ENCODE results near the gene HECTD4. TPM values are rescaled to one million over a fixed set of nuclear protein-coding genes. Genes with fewer than 3 reads are reported as not detected.

Gene HECTD4
- total RNA-seq, 1 experiment from 2014 or later: 54.5 TPM

DNA sequence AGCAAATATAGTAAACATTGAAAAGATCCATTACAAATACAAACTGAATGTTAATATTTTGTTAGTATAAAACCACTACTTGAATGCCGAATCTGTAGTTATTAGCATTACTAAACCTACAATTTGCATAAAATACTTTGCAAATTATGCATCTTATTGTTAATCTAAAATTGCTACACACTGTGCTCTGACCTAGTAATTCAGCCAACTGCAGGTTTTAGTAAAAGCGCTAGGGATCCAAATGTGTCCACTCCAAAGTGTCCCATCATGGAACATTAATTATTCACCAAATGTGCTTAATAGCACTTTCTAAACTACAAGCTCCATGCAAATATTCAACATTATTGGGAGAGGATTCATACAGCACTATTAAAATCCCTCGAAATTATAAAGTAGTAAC lies 14.3 kb downstream of the HECTD4 start:
- no TSS peak for BruUV-seq (replicated peaks)
- DNase-seq: no peak
- H3K4me1 ChIP-seq: peaks cover 7% of the 10 kb centered on the region
- no peak overlapping the region for H3K27ac Mint-ChIP-seq (ENCODE audit: unreplicated experiment)
- H3K4me3 Mint-ChIP-seq (ENCODE audit: unreplicated experiment): no peak overlapping the region
- no peaks in the 10 kb centered on the region for H3K9me3 ChIP-seq
- intact Hi-C loops (cut with micrococcal nuclease; ENCODE audit: unreplicated experiment): no loop called here
- ChIA-PET POLR2A (no interaction called here), CTCF (no interaction called here)
- TF ChIP-seq, protein P1, sequence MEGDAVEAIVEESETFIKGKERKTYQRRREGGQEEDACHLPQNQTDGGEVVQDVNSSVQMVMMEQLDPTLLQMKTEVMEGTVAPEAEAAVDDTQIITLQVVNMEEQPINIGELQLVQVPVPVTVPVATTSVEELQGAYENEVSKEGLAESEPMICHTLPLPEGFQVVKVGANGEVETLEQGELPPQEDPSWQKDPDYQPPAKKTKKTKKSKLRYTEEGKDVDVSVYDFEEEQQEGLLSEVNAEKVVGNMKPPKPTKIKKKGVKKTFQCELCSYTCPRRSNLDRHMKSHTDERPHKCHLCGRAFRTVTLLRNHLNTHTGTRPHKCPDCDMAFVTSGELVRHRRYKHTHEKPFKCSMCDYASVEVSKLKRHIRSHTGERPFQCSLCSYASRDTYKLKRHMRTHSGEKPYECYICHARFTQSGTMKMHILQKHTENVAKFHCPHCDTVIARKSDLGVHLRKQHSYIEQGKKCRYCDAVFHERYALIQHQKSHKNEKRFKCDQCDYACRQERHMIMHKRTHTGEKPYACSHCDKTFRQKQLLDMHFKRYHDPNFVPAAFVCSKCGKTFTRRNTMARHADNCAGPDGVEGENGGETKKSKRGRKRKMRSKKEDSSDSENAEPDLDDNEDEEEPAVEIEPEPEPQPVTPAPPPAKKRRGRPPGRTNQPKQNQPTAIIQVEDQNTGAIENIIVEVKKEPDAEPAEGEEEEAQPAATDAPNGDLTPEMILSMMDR (IDR thresholded peaks at IDR 0.05; ENCODE audit: insufficient read depth in 1 of 2, low read depth in 1 of 2, low read length in 1 of 2, severe bottlenecking in 1 of 2, unreplicated experiment in 1 of 2): no peak
- H3K27me3 Mint-ChIP-seq (ENCODE audit: insufficient read depth, unreplicated experiment): no peaks in the 10 kb centered on the region
- H3K36me3 Mint-ChIP-seq (ENCODE audit: insufficient read depth, unreplicated experiment): no peaks in the 10 kb centered on the region
- no peak overlapping the region for H3K4me3 ChIP-seq (ENCODE audit: low read depth, low read length)
- H3K27me3 ChIP-seq (replicated peaks; ENCODE audit: control insufficient read depth, insufficient read depth, low read length): no peaks in the 10 kb centered on the region
- no peaks in the 10 kb centered on the region for H3K9me3 Mint-ChIP-seq (ENCODE audit: unreplicated experiment)
- no peaks in the 10 kb centered on the region for H3K36me3 ChIP-seq (ENCODE audit: control insufficient read depth, insufficient read depth, low read length)
- peaks cover 6% of the 10 kb centered on the region for H3K4me1 Mint-ChIP-seq (ENCODE audit: low read depth, unreplicated experiment)

DNA sequence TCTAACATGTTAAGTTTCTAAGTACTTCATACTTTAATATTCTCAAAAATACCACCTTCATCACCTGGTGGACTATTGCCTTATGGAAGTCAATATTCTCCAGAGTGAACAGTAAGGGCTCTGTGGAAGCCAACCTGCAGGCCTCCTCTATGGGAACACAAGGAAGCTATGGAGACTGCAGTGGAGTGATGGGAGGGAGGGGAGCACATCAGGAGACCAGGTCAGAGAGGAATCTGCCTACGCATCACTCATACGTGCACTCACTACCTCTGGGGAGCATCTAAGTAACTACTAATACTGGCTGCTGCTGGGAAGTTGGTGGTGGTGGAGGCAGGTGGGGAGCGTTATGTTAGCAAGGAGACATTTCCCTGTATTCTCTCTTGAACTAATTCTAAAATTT lies 19.9 kb downstream of the HECTD4 start:
- no peaks in the 10 kb centered on the region for H3K27me3 Mint-ChIP-seq (ENCODE audit: insufficient read depth, unreplicated experiment)
- intact Hi-C loops (cut with micrococcal nuclease; ENCODE audit: unreplicated experiment): no loop called here
- H3K27me3 ChIP-seq (replicated peaks; ENCODE audit: control insufficient read depth, insufficient read depth, low read length): no peaks in the 10 kb centered on the region
- H3K4me1 ChIP-seq: no peaks in the 10 kb centered on the region
- H3K4me1 Mint-ChIP-seq (ENCODE audit: low read depth, unreplicated experiment): no peaks in the 10 kb centered on the region
- no peak overlapping the region for H3K4me3 ChIP-seq (ENCODE audit: low read depth, low read length)
- H3K9me3 Mint-ChIP-seq (ENCODE audit: unreplicated experiment): no peaks in the 10 kb centered on the region
- H3K36me3 Mint-ChIP-seq (ENCODE audit: insufficient read depth, unreplicated experiment): peaks cover under 1% of the 10 kb centered on the region
- no peaks in the 10 kb centered on the region for H3K36me3 ChIP-seq (ENCODE audit: control insufficient read depth, insufficient read depth, low read length)
- DNase-seq: no peak
- no peaks in the 10 kb centered on the region for H3K9me3 ChIP-seq
- BruUV-seq (replicated peaks): no TSS peak
- POLR2A ChIA-PET: no interaction called here
- no peak overlapping the region for H3K4me3 Mint-ChIP-seq (ENCODE audit: unreplicated experiment)
- TF ChIP-seq, protein P1 (IDR thresholded peaks at IDR 0.05; ENCODE audit: insufficient read depth in 1 of 2, low read depth in 1 of 2, low read length in 1 of 2, severe bottlenecking in 1 of 2, unreplicated experiment in 1 of 2): no peak
- CTCF ChIA-PET: no interaction called here
- H3K27ac Mint-ChIP-seq (ENCODE audit: unreplicated experiment): no peak overlapping the region

DNA sequence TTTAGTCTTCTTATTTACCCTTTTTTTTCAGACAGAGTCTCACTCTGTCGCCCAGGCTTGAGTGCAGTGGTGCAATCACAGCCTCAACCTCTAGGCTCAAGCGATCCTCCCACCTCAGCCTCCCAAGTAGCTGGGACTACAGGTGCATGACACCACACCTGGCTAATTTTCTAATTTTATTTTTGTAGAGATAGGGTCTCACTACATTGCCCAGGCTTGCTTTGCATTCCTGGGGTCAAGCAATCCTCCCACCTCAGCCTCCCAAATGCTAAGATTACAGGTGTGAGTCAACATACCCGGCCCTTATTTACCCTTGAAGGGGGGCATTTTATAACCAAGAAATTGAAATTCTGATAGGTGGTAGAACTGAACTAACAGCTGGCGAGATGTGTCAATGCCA lies 21.0 kb downstream of the HECTD4 start:
- H3K4me1 ChIP-seq: no peaks in the 10 kb centered on the region
- H3K9me3 Mint-ChIP-seq (ENCODE audit: unreplicated experiment): no peaks in the 10 kb centered on the region
- intact Hi-C loops (cut with micrococcal nuclease; ENCODE audit: unreplicated experiment): no loop called here
- H3K4me1 Mint-ChIP-seq (ENCODE audit: low read depth, unreplicated experiment): no peaks in the 10 kb centered on the region
- TF ChIP-seq, protein P1 (IDR thresholded peaks at IDR 0.05; ENCODE audit: insufficient read depth in 1 of 2, low read depth in 1 of 2, low read length in 1 of 2, severe bottlenecking in 1 of 2, unreplicated experiment in 1 of 2): no peak
- POLR2A ChIA-PET: no interaction called here
- no peak for DNase-seq
- H3K27me3 ChIP-seq (replicated peaks; ENCODE audit: control insufficient read depth, insufficient read depth, low read length): no peaks in the 10 kb centered on the region
- H3K4me3 Mint-ChIP-seq (ENCODE audit: unreplicated experiment): no peak overlapping the region
- H3K27ac Mint-ChIP-seq (ENCODE audit: unreplicated experiment): no peak overlapping the region
- no peak overlapping the region for H3K4me3 ChIP-seq (ENCODE audit: low read depth, low read length)
- CTCF ChIA-PET: no interaction called here
- H3K27me3 Mint-ChIP-seq (ENCODE audit: insufficient read depth, unreplicated experiment): no peaks in the 10 kb centered on the region
- BruUV-seq (replicated peaks): no TSS peak
- peaks cover 6% of the 10 kb centered on the region for H3K36me3 Mint-ChIP-seq (ENCODE audit: insufficient read depth, unreplicated experiment)
- H3K9me3 ChIP-seq: no peaks in the 10 kb centered on the region
- no peaks in the 10 kb centered on the region for H3K36me3 ChIP-seq (ENCODE audit: control insufficient read depth, insufficient read depth, low read length)

Measured in Caco-2 (cell line).